Testis (tissue), 3 donors: ENCODE data around the gene UBASH3B. TPM values are rescaled to one million over a fixed set of nuclear protein-coding genes. Genes with fewer than 3 reads are reported as not detected.

ENCODE experiments used
- DNase-seq: peaks from one replicate; pipeline ENCODE4 v3.0.0-alpha.2; 2019
- H3K27ac ChIP-seq, 2 donors: fragments of 200-600 bp; sonication (generic); one replicate each; pipeline ENCODE4 v1.5.1; 2019
- H3K27me3 ChIP-seq: fragments of 200-600 bp; sonication (generic); one replicate; pipeline ENCODE4 v1.5.1; 2019
- H3K36me3 ChIP-seq: fragments of 200-600 bp; sonication (generic); one replicate; pipeline ENCODE4 v1.5.1; 2017; ENCODE audit warnings: low read depth; ENCODE audit errors: missing control alignments
- H3K4me1 ChIP-seq: fragments of 200-600 bp; sonication (generic); one replicate; pipeline ENCODE4 v1.5.1; 2019
- H3K4me3 ChIP-seq, 2 donors: fragments of 200-600 bp; sonication (generic); one replicate each; pipeline ENCODE4 v1.5.1; 2017 to 2019
- H3K9me3 ChIP-seq: fragments of 200-600 bp; sonication (generic); one replicate; pipeline ENCODE4 v1.5.1; 2017
- CTCF ChIP-seq, 3 experiments: fragments of 450-650 bp in 2 of 3; fragments of 200-600 bp in 1 of 3; sonication (generic) in 1 of 3; IDR thresholded peaks; one replicate each; pipeline ENCODE4 v1.5.1; 2016 to 2019; ENCODE audit warnings: antibody characterized with exemption in 3 of 3, mild to moderate bottlenecking in 2 of 3, moderate library complexity in 1 of 3
- POLR2A ChIP-seq: fragments of 450-650 bp; IDR thresholded peaks from one replicate; pipeline ENCODE4 v1.6.1; 2017; ENCODE audit warnings: antibody characterized with exemption, mild to moderate bottlenecking, moderate library complexity
- WGBS, 2 donors: methylation state at CpG; one replicate each; pipeline ENCODE4 v1.1.5; 2018; 5-methylcytosine and 5-hydroxymethylcytosine counted together
- intact Hi-C: fragments of 100-400 bp; cut with DNase I; formaldehyde crosslinking; loops from one replicate; pipeline ENCODE4 v1.15.1; 2023; ENCODE audit warnings: low total_unique reads
- polyA plus RNA-seq: library from polyadenylated mRNA; stranded (reverse); fragments of 350-450 nt; fragmentation: Illumina TruSeq; extraction: RNeasy Lipid Tissue Mini Kit (QIAGEN cat#74804); gene quantifications from one replicate; pipeline ENCODE4 v1.2.3, GENCODE V29; 2014; ENCODE audit warnings: low read depth, low replicate concordance; ENCODE audit not compliant: insufficient read depth
- total RNA-seq, 2 donors: library from RNA; depleted of rRNA; stranded (reverse); fragments of >200 nt; gene quantifications; one replicate each; pipeline ENCODE4 v1.2.3, GENCODE V29; 2016

The UBASH3B gene
- total and polyA plus RNA-seq, 3 donors from 2014 or later = 3.9 to 20.4 (median 14.6) TPM

DNA sequence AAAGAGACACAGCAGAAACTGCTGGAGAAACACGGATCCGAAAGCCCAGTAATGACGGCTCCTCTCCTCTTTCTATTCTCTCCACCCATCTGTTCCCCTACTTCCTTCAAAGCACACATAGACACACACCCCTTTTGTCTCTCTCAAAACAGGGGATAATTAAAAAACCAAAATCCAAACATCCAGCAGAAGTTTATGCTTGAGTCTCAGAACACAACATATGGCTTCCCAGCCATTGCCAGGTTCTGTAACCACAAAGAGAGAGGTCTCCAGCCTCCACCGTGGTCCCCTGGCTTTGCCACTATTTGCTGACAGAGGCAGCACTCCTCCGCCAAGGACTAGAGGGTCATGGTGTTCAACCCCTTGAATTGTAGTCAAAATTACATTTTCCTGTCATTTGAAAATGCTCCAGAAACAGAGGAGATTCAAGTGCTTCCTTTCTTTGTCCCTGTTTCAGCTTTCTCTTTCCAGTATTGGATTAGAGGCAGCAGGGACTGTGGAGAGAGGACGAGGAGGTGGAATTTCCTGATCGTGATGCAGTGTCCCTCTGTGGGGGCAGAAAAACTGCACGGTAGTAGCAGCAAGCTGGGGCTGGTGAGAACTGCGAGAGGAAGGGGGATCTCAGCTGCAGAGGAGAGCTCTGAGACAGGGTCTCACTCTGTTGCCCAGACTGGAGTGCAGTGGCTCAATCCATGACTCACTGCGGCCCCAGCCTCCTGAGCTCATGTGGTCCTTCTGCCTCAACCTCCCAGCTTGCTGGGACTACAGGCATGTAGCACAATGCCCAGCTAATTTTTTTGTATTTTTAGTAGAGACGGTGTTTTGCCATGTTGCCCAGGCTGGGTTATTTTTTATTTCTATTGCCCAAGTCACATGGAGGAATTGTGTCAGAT is 60.3 kb downstream of the UBASH3B start:
- no peak for DNase-seq
- WGBS, 2 donors = 51 to 54% methylated on average over 11 of the region's 11 CpGs
- Histone ChIP-seq H3K27ac (no peak overlapping the region), H3K4me1 (no peaks in the 10 kb centered on the region), H3K27me3 (no peaks in the 10 kb centered on the region), H3K36me3 (no peaks in the 10 kb centered on the region), H3K9me3 (no peaks in the 10 kb centered on the region), H3K4me3 (no peak overlapping the region)
- intact Hi-C loops = no loop called here
- TF ChIP-seq CTCF (IDR thresholded peaks at IDR 0.05) (no peak), POLR2A (no peak)

DNA sequence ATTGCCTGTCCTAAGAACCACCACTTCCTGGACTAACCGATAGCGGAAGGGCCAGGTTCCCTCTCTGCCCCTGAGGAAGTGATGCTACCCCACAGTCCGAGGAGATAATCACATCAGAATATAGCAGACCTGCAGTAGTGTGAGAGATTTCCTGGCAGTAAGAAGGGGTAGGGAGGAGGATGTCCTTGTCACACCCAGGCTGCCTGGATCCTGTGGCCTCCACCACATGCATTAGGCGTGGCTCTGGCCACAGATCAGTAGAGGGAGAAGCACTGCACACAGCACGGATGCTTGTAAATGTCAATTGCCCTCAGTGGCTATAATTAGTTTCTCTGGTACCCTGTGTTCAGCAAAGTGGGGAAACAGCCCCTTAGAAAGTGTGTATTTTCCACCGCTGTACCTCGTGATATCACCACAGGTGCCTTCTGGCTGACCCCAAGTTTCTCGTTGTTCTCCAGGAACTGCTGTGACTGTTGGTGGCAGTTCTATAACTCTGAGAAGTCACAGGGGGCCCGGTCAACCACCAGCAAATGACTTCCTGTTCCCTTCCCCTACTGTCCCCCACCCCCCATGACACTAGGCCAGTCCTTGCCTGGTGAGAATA is 61.8 kb downstream of the UBASH3B start:
- Histone ChIP-seq H3K4me3 (no peak overlapping the region), H3K9me3 (no peaks in the 10 kb centered on the region), H3K4me1 (peaks cover 8% of the 10 kb centered on the region), H3K36me3 (no peaks in the 10 kb centered on the region), H3K27me3 (no peaks in the 10 kb centered on the region), H3K27ac (no peak overlapping the region)
- DNase-seq = no peak
- intact Hi-C loops = no loop called here
- TF ChIP-seq CTCF (IDR thresholded peaks at IDR 0.05) = no peak
- TF ChIP-seq POLR2A = no peak
- 74 to 79% methylated on average over 9 of the region's 9 CpGs for WGBS, 2 donors

- Histone ChIP-seq H3K4me3 (no peak overlapping the region), H3K9me3 (no peaks in the 10 kb centered on the region), H3K36me3 (no peaks in the 10 kb centered on the region), H3K27me3 (no peaks in the 10 kb centered on the region), H3K27ac (no peak overlapping the region), H3K4me1 (peaks cover 8% of the 10 kb centered on the region)
- WGBS, 2 donors = 86 to 92% methylated on average over 7 of the region's 7 CpGs
- no peak for DNase-seq
- intact Hi-C loops = no loop called here
- no peak for TF ChIP-seq CTCF (IDR thresholded peaks at IDR 0.05)
- no peak for TF ChIP-seq POLR2A
Measured at GRCh38 chr11:122720107-122720881, 64.8 kb downstream of the UBASH3B start.

- 41 to 58% methylated on average over 5 of the region's 5 CpGs for WGBS, 2 donors
- peak overlapping the region in 1 of 2 donors; percentile 24 for H3K27ac ChIP-seq
Measured at GRCh38 chr11:122721201-122721963, 65.9 kb downstream of the UBASH3B start.

More at GRCh38 chr11:122721201-122721963, 65.9 kb downstream of the UBASH3B start:
- Histone ChIP-seq H3K4me1 (peaks cover 8% of the 10 kb centered on the region), H3K4me3 (no peak overlapping the region), H3K27me3 (no peaks in the 10 kb centered on the region), H3K9me3 (no peaks in the 10 kb centered on the region), H3K36me3 (no peaks in the 10 kb centered on the region)
- DNase-seq = no peak
- intact Hi-C loops = no loop called here
- no peak for TF ChIP-seq CTCF (IDR thresholded peaks at IDR 0.05)
- TF ChIP-seq POLR2A = no peak
